GM19397 (cell line): Measurements from ENCODE around the gene ACOX3.

Experiments
- ATAC-seq: cut with Tn5 transposase; IDR thresholded peaks from one replicate; pipeline ENCODE4 v1.9.1; 2021; ENCODE audit warnings: mild to moderate bottlenecking, moderate library complexity; ENCODE audit not compliant: unreplicated experiment

The ACOX3 gene

DNA sequence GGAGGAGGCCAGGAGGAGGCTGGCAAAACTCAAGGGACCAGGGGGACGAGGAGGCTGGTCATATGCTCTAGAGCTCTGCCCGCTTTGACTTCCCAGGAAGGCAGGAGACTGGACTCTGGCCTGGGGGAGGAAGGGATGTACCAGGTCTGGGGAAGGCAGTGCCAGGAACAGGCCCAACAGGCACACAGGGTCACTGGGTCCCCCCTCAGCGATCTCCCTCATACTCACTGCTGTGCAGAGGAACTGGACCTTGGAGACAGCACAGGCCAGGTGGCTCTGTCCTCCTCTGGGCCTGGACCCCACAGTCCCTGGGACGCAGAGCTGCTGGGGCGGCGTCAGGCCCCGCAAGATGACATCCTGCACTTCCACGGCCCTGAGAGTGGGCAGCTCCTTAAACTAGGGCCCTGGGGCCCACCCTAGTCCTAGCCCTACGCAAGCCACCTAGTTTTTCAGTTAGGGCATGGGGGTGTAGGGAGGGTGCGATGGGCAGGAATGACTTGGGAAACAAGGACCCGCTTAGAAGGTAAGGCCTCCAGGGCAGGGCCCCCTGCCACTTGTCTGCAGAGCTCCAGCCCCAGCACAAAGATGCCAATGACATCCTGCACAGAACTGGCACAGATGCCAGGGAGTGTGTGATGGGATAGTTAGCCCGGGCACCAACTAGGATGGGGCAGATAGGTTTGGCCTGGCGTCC is 111.5 kb downstream of the ACOX3 start:
- no peak for ATAC-seq

GRCh38 chr4:8328456-8328855 is 112.1 kb downstream of the ACOX3 start:
- ATAC-seq, result no peak

DNA sequence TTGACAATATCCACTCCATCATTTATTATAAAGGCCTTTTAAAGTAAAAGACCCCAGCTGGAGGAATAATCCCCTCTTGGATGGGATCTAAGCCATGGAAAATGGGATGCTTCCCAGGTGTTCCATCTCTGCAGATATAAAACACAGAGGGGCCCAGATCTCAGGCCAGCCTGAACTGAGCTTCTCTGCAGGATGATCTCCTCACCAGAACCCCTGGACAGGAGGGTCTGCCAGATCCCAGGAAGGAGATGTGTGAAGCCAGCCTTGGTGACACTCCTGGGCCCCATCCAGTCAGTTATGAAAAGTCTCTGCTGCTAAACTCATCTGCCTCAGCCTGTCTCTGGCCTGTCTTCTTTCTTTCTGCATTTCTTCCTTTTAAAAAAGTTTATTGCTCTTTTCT is 114.3 kb downstream of the ACOX3 start:
- ATAC-seq, result no peak

DNA sequence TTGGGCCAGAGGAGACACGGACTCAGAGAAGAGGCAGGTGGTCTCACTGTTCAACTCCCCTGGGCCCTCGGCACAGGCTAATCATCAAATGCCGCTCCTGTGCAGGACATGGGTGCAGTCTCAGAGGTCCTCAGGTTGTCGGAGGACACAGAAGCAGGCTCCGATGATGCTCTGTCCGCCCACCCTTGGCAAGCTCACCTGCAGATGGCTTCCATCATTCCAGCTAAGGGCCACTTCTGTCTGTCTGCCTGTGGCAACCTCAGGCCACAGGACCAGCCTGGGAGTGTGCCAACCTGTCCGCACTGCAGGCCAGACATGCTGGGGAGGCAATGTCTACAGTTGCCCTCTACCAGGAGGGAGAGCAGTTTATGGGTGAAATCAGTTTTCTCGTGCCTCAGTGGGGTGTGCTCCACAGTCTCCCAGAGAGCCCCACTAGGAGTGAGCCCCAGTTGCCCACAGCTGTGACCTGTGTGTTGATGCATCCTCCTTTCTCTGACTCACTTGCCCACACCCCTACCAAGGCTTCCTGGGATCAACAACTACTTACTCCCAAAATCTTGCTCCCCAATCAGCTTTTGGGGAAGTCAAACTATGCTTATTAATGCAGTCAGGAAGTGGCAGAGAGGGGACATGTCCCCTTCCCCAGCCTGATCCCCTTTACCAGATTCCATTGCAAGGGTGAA is 115.1 kb downstream of the ACOX3 start:
- ATAC-seq, result no peak

DNA sequence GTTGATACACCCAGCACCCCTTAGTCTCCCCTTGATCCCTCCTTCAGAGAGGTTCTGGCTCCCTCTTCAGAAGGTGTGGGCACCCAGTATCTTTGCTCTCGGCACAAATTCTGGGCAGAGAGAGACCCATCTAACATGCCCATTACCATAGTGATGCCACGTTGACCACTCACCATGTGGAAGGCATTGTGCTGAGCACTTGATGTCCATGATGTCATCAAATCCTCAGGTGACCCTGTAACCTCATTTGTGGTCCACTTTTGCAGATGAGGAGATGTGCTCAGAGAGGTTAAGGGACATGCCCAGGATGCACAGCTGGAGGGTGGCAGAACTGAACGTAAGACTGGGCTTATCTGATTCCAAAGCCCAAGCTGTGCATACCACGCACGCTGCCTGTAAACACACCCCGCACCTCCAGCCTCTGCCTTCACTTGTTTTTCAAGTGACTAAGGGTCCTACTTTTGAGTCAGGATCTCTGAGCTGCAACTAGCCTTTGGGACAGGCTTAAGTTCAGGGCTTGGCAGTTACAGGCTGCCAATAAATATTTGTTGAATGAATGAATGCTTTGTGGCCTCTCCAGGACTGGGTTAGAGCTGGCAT is 115.8 kb downstream of the ACOX3 start:
- ATAC-seq, result no peak

DNA sequence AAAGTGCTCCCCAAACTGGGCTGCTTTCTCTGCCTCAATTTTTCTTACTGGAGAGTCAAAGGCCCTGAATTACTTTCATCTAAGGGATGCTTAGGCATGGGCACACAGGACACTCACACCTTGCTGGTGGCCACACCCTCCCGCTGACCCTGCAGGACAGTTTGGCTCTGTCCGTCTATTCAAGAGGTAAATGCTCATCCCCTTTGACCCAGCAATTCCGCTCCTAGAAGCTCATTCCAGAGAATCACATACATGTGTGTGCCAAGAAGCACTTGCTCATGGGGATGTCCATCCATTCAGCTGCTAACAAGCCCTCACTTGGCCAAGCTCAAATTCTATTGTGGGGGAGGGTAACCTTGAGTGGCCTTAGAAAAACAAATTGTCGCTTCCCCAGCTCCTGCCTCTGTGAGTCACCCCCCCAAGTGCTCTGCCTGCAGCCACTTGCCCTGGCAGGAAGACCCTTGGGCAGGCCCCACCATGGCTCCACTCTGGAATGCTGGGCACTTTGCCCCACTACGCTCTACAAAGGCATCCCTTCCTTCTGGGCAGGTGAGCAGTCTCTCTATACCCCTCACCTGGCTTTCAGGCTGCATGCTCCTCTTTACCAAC is 116.5 kb downstream of the ACOX3 start:
- no peak for ATAC-seq

- no peak for ATAC-seq
These were observed 117.5 kb downstream of the ACOX3 start for GRCh38 chr4:8322794-8323704.

DNA sequence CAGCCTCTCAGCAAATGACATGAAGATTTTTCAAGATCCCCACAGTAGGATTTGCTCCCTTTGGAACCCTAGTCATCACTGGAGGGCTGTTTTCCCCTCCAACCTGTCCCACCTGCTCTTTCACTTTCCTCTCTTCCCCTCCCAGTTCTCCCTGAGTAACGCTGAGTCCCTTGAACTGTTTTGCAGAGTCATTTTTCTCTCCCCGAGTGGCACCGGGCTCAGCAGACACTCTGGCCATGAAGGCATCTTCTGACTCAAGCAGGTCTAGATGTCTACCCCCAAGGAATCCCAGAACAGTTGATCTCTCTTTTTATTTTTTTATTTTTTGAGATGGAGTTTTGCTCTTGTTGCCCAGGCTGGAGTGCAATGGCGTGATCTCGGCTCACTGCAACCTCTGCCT is 118.8 kb downstream of the ACOX3 start:
- ATAC-seq, result no peak

DNA sequence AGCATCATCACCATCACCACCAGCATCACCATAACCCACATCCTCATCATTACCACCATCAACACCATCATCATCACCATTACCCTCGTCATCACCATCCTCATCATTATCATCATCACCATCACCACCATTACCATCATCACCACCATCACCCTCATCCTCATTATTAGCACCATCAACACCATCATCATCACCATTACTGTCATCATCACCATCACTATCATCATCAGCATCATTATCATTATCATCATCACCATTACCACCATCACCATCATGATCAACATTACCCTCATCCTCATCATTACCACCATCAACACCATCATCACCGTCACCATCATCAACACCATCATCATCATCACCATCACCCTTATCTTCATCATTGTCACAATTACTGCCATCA is 119.3 kb downstream of the ACOX3 start:
- ATAC-seq, result no peak

DNA sequence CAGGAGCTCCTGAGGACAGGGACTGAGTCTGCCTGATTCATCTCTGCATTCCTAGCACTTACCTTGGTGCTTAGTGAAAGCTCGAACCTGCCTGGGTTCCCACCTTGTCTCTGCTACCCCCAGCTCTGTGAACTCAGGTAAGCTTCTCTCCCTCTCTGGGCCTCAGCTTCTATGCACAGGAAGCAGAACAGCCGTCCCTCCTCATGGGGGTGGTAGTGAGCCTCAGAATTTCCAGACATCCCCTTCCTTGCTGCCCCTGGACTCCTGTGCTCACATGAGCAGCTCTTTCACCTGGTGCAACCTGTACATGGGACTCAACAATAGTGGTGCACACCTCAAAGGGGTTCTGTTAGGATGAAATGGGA is 120.2 kb downstream of the ACOX3 start:
- no peak for ATAC-seq

GRCh38 chr4:8319731-8320385 is 120.7 kb downstream of the ACOX3 start:
- no peak for ATAC-seq

DNA sequence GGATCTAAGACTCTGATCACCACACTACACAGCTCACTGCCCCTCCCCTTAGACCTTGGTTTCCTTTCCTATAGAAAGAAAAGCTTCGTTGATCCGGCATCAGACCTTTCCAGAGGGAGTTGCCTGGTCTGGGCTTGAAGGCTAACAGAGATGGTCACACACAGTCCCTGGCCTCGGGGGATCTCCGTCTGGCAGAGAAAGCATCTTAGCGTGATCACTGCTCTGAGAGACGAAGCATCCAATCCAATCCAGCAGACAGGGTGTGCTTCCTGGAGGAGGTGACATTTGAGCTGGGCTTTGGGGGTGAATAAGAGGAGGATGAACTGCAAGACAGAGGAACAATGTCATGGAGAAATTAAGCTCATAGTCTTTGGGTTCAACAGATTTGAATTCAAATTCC is 121.5 kb downstream of the ACOX3 start:
- no peak for ATAC-seq

DNA sequence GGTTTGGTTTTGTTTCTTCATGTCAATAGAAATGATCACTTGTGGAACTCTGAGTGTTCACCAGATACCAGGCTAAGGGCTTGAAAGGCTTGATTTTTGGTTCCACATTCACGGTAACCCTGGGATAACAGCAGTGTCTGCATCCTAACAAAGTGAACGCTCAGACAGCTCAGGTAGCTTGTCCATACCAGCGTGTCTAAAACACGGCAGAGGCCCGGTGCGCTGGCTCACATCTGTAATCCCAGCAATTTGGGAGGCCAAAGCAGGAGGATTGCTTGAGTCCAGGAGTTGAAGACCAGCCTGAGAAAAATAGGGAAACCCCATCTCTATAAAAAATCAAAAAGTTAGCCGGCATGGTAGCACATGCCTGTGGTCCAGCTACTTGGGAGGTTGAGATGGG is 122.0 kb downstream of the ACOX3 start:
- no peak for ATAC-seq

- ATAC-seq, result no peak
These were observed 123.0 kb downstream of the ACOX3 start for GRCh38 chr4:8317474-8317873.

DNA sequence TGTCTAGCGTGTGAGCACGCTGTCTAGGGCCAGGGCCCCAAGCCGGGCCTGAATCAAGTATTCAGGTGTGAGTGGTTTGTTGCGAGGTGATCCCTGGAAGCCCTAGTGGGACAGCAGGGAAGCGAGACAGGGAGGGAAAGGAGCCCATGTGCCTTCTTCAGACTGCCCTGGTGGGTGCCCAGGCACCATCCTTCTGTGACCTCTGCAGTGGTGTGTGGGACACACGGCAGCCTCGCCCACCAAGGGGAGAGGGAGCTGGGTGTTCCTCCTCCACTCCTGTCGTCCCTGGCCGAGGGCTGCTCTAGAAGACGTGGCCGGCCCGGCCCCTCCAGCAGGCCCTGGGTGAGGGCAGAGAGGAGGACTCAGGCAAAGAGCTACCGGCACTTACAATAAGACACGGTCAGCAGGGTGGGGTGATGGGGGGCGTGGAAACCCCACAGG is 123.6 kb downstream of the ACOX3 start:
- ATAC-seq, result no peak
